K562 (cell line): Measurements from ENCODE around the gene RGS3. TPM values are rescaled to one million over a fixed set of nuclear protein-coding genes. Genes with fewer than 3 reads are reported as not detected.

Experiments used
- ATAC-seq: fragments of 200-7000 bp; cut with Tn5 transposase; 3 replicates; pipeline ENCODE4 v1.9.1; 2020; ENCODE audit warnings: moderate library complexity
- BruUV-seq: library from RNA; stranded (reverse); fragments of 400-500 nt; replicated peaks from 2 replicates; lab custom pipeline; 2021; lab: Mats Ljungman, UMichigan
- CTCF ChIA-PET: fragments of 300-600 bp; formaldehyde crosslinking; extraction: SDS; loops from one replicate; lab custom pipeline; 2021; ENCODE audit warnings: low intra/inter-chr PET ratio; lab: Yijun Ruan, JAX
- POLR2A ChIA-PET: fragments of 300-600, 350-650 bp; sonication (Branson Sonifier 250); formaldehyde crosslinking; extraction: SDS; loops from one replicate; lab custom pipeline; 2021; ENCODE audit warnings: antibody characterized with exemption, inconsistent platforms; lab: Yijun Ruan, JAX
- DNase-seq, 4 experiments: peaks; one replicate each; pipeline versions ENCODE4 v3.0.0 to v3.0.0-alpha.2; 2011 to 2018; ENCODE audit warnings: low spot score in 3 of 4, mixed read lengths in 3 of 4; ENCODE audit errors: extremely low read depth in 1 of 4
- FAIRE-seq: peaks from 2 replicates; lab custom pipeline; 2011; peaks lifted over from hg19 to GRCh38; lab: Jason Lieb, UNC
- H2AFZ ChIP-seq: 2 replicates; pipeline ENCODE4 v1.6.0; 2011; ENCODE audit warnings: low read depth, low read length, control low read depth, inconsistent platforms
- H3K27ac ChIP-seq: fragments of 200-600 bp; 3 replicates; pipeline ENCODE4 v1.8.0; 2011; ENCODE audit warnings: low read depth, mild to moderate bottlenecking, control low read depth, inconsistent platforms, low read length, moderate library complexity, mixed read lengths; ENCODE audit errors: extremely low read depth
- H3K27me3 ChIP-seq, 2 experiments: fragments of 300-600 bp in 1 of 2; 2 replicates in 1 of 2; 3 replicates in 1 of 2; pipeline versions ENCODE4 v1.6.0 to v1.8.0; 2011; ENCODE audit warnings: inconsistent platforms in 2 of 2, low read length in 2 of 2, mild to moderate bottlenecking in 1 of 2, mixed read lengths in 1 of 2, moderate library complexity in 1 of 2; ENCODE audit not compliant: control insufficient read depth in 2 of 2, insufficient read depth in 2 of 2
- H3K36me3 ChIP-seq: fragments of 300-600 bp; 3 replicates; pipeline ENCODE4 v1.8.0; 2011; ENCODE audit warnings: mild to moderate bottlenecking, low read length, inconsistent platforms; ENCODE audit not compliant: control insufficient read depth, insufficient read depth
- H3K4me1 ChIP-seq, 2 experiments: fragments of 200-600 bp in 1 of 2; replicated peaks in 1 of 2; 2 replicates in 1 of 2; 3 replicates in 1 of 2; pipeline versions ENCODE4 v1.5.1 to v1.8.0; 2011; ENCODE audit warnings: inconsistent platforms in 2 of 2, low read length in 2 of 2, mild to moderate bottlenecking in 1 of 2, mixed read lengths in 1 of 2, moderate library complexity in 1 of 2; ENCODE audit not compliant: control insufficient read depth in 2 of 2, insufficient read depth in 2 of 2
- H3K4me2 ChIP-seq: 2 replicates; pipeline ENCODE4 v1.6.1; 2011; ENCODE audit warnings: low read length, control low read depth, inconsistent platforms, mixed read lengths; ENCODE audit not compliant: insufficient read depth
- H3K4me3 ChIP-seq: fragments of 200-600 bp; sonication (generic), shearing (Covaris generic); 2 replicates; pipeline ENCODE4 v1.5.1; 2016; ENCODE audit warnings: control low read depth, inconsistent platforms
- H3K79me2 ChIP-seq: fragments of 200-600 bp; 3 replicates; pipeline ENCODE4 v1.8.0; 2011; ENCODE audit warnings: low read length, inconsistent platforms; ENCODE audit not compliant: control insufficient read depth, insufficient read depth
- H3K9ac ChIP-seq, 2 experiments: 2 replicates each; pipeline versions ENCODE4 v1.6.0 to v1.6.1; 2011; ENCODE audit warnings: low read depth in 2 of 2, low read length in 2 of 2, control low read depth in 1 of 2, inconsistent platforms in 1 of 2, mild to moderate bottlenecking in 1 of 2, mixed read lengths in 1 of 2; ENCODE audit not compliant: insufficient read depth in 1 of 2
- H3K9me1 ChIP-seq: one replicate; pipeline ENCODE4 v1.6.0; 2011; ENCODE audit warnings: inconsistent platforms, mild to moderate bottlenecking, low read length, moderate library complexity; ENCODE audit not compliant: control insufficient read depth, insufficient read depth
- H3K9me3 ChIP-seq: replicated peaks from 2 replicates; pipeline ENCODE4 v1.5.1; 2011; ENCODE audit warnings: low read depth, low read length, inconsistent platforms; ENCODE audit not compliant: control insufficient read depth, insufficient read depth
- H4K20me1 ChIP-seq: replicated peaks from 2 replicates; pipeline ENCODE4 v1.6.1; 2011; ENCODE audit warnings: low read length, inconsistent platforms, mixed read lengths; ENCODE audit not compliant: control insufficient read depth, insufficient read depth
- ARHGAP35 ChIP-seq: fragments of 450-650 bp; IDR thresholded peaks from 2 replicates; pipeline ENCODE4 v1.6.1; 2018; ENCODE audit not compliant: partially characterized antibody
- CBFA2T2 ChIP-seq: fragments of 450-650 bp; conservative IDR thresholded peaks from 2 replicates; pipeline ENCODE4 v1.6.1; 2017; ENCODE audit warnings: mild to moderate bottlenecking
- MYC ChIP-seq, 2 experiments: fragments of 250-450 bp in 1 of 2; sonication (Bioruptor Pico) in 1 of 2; IDR thresholded peaks; 2 replicates each; pipeline versions ENCODE4 v1.5.1 to v1.6.1; 2012 to 2021; ENCODE audit warnings: low read depth in 2 of 2, borderline replicate concordance in 1 of 2, improper control_type of control experiment in 1 of 2, low read length in 1 of 2, mild to moderate bottlenecking in 1 of 2, moderate library complexity in 1 of 2
- POU5F1 ChIP-seq: fragments of 150-350 bp; IDR thresholded peaks from 2 replicates; pipeline ENCODE4 v1.6.1; 2014; ENCODE audit warnings: borderline replicate concordance, low read length, low read depth, mild to moderate bottlenecking; ENCODE audit not compliant: partially characterized antibody
- TEAD2 ChIP-seq: fragments of 450-650 bp; IDR thresholded peaks from 2 replicates; pipeline ENCODE4 v1.6.1; 2016; ENCODE audit warnings: missing genetic modification characterization, control low read depth, missing compliant biosample characterization
- TFAM ChIP-seq: fragments of 250-450 bp; sonication (Bioruptor Pico); conservative IDR thresholded peaks from 2 replicates; pipeline ENCODE4 v1.5.0; 2021; ENCODE audit warnings: mild to moderate bottlenecking, moderate library complexity
- WGBS: fragments of 100-300 bp; shearing (Covaris generic); methylation state at CpG from one replicate; pipeline ENCODE4 v1.1.6; 2016; ENCODE audit warnings: low coverage, mixed read lengths; ENCODE audit not compliant: insufficient coverage; ENCODE audit errors: missing lambda C conversion rate; 5-methylcytosine and 5-hydroxymethylcytosine counted together
- in situ Hi-C: fragments of 300-500 bp; cut with MboI; formaldehyde crosslinking; loops from 4 replicates; pipeline ENCODE4 v1.15.0; 2018; ENCODE audit warnings: inconsistent platforms, mixed read lengths
- intact Hi-C: fragments of 100-400 bp; cut with micrococcal nuclease; formaldehyde crosslinking; loops from 2 replicates; pipeline ENCODE4 v1.14.2; 2022
- polyA plus RNA-seq, 8 experiments: library from polyadenylated mRNA; depleted of rRNA in 4 of 8; stranded (reverse) in 5 of 8; unstranded in 3 of 8; fragments of >200 nt; fragmentation: Nextera tagmentation in 2 of 8; fragmentation: Illumina TruSeq in 1 of 8; extraction: Ambion mirVana in 2 of 8; extraction: Trizol in 1 of 8; gene quantifications; 2 replicates each; pipeline versions ENCODE4 v1.2.1 to v1.2.3, GENCODE V29; 2011 to 2014; ENCODE audit warnings: inconsistent platforms in 1 of 8, missing spikeins in 1 of 8
- total RNA-seq, 7 experiments: library from RNA; depleted of rRNA in 6 of 7; stranded (reverse); fragments of >200 nt in 6 of 7; fragmentation: Illumina TruSeq in 2 of 7; extraction: Trizol in 2 of 7; gene quantifications; 2 replicates each; pipeline versions ENCODE4 v1.2.1 to v1.2.3, GENCODE V29; 2011 to 2021; ENCODE audit warnings: low replicate concordance in 1 of 7
- TF ChIP-seq, protein P1 (sequence below): fragments of 250-450 bp; sonication (Bioruptor Pico); IDR thresholded peaks from 2 replicates; pipeline ENCODE4 v1.8.0; 2021; ENCODE audit warnings: moderate library complexity, mild to moderate bottlenecking, inconsistent platforms
- TF ChIP-seq, protein P2 (sequence below), 2 experiments: IDR thresholded peaks; 2 replicates each; pipeline ENCODE4 v1.6.1; 2012; ENCODE audit warnings: improper control_type of control experiment in 2 of 2, low read depth in 2 of 2, low read length in 2 of 2, borderline replicate concordance in 1 of 2
- TF ChIP-seq, protein P3 (sequence below): fragments of 250-450 bp; sonication (Bioruptor Pico); IDR thresholded peaks from 2 replicates; pipeline ENCODE4 v1.5.0; 2021
- TF ChIP-seq, protein P4 (sequence below): sonication (generic); formaldehyde crosslinking; IDR thresholded peaks from 2 replicates; pipeline ENCODE4 v1.8.1; 2023; ENCODE audit warnings: mild to moderate bottlenecking, missing genetic modification reagents

Gene RGS3
- total and polyA plus RNA-seq, 9 of the 15 experiments (the other 6 are each of a cell fraction or from before 2014, with no cell fraction given) = 0.08 to 2.9 (median 0.95) TPM

DNA sequence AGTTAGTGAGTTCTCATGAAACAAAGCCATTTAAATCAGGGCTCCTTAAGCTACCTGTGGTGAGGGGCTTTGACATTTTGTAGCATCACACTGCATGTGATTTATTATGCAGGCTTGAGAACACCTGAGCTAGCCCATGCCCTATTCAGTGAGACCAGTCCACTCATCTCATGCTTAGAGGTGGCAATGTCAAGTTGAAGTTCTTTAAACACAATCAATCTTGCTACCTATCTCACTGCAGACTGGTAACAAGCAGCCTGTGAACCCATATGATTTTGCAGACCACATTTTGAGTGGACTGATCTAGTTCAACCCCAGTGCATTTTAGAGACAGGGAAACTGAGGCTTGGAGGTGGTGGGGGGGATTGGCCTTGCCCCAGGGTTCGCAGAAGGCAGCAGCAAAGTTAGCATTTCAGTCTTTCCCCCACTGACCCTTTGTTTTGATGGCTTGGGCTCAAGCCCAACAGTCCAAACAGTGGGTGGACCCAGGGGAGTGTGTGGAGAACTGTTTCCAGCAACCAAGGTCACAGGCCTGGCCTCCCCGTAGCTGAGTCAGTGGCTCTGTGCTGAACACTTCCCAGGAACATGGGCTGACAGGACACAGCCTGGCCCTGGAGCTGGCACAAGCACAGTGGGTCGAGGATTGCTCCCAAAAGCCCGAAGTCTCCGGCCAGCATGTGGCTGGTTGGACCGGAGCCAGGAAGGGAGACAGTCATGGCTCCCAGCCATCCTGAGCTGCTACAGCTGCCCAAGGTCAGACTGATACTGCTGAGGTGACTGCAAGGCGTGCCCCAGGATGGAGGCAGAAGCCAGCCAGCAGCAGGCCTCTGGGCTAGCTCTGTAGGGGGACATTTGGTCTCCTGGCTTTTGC, 95.3 kb downstream of the RGS3 start (continued):
- TF ChIP-seq MYC (IDR thresholded peaks at IDR 0.05; ENCODE audit: low read depth, low read length) (peak; percentile 51; the same call in 1 of the 2 replicates), MYC (CRISPR knock-in tag; IDR thresholded peaks at IDR 0.05; ENCODE audit: borderline replicate concordance, low read depth) (no peak)
- TF ChIP-seq, all 486 proteins: peak for 10

DNA sequence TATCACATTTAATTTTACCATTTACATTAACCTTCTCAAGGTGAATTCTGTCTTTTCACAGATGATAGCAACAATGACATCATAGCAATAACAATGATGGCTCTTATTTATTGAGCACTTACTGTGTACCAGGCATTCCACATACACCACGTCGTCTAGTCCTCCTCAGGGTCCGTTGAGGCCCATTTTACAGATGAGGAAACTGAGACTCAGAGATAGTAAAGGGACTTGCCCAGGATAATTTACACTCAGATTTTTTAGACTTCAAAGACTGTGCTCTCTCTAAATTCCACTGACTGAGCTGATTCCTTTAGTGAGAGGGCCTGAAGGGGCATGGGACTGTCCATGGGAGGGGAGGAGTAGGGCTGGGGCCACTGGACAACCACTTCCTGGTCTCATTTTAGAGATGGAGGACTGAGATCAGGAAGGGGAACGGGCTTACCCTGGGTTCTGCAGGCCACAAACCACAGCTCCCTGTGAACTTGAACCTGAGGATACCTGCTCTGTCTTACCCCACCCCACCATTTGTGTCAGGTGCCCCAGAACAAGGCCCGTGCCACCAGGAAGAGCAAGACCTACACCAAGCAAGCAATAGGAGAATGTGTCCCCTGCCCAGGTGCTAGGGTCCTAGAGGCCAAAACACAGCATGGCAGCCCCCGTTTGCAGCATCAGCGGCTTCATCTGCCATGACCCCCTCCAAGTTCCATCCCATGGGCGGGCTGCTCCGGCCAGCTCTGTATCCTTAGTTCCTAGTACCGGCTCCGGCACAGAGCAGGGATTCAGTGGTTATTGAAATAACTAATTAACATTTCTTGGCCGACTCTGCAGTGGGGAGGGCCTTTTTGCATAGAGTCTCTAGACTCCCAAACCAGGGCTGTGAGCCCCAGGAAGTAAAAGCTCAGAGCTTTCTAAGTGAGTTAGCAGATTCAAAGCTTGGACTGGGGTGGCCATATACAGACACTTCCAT, 96.6 kb downstream of the RGS3 start:
- Histone ChIP-seq H3K9me3 (no peaks in the 10 kb centered on the region), H3K36me3 (no peaks in the 10 kb centered on the region), H3K27ac (no peak overlapping the region), H4K20me1 (no peaks in the 10 kb centered on the region), H3K4me2 (no peak overlapping the region), H3K4me1 (peaks cover 13 to 17% of the 10 kb centered on the region in 2 experiments), H3K27me3 (peaks cover 0 to 19% of the 10 kb centered on the region in 2 experiments; a peak in 3 of 5 replicates), H3K4me3 (no peak overlapping the region), H3K79me2 (no peaks in the 10 kb centered on the region), H3K9ac (no peak overlapping the region), H3K9me1 (no peaks in the 10 kb centered on the region), H2AFZ (no peak overlapping the region)
- BruUV-seq = no TSS peak
- CTCF ChIA-PET = no interaction called here
- ATAC-seq = no peak
- FAIRE-seq = no peak
- POLR2A ChIA-PET = interaction anchor here (0.9 to 1.0 kb wide), 3 partner anchors 22 to 150 kb away, joined by 3 read pairs; partner anchors contain the start of genes C9orf43 and POLE3
- 77% methylated on average over 10 of the region's 12 CpGs for WGBS
- intact Hi-C loops (no loop called here), in situ Hi-C loops (no loop called here)
- no peak for DNase-seq
- no peak for TF ChIP-seq ARHGAP35
- TF ChIP-seq, protein P1, sequence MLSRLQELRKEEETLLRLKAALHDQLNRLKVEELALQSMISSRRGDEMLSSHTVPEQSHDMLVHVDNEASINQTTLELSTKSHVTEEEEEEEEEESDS (CRISPR knock-in tag) = no peak
- TF ChIP-seq TFAM (CRISPR knock-in tag) = no peak
- TF ChIP-seq, protein P2, sequence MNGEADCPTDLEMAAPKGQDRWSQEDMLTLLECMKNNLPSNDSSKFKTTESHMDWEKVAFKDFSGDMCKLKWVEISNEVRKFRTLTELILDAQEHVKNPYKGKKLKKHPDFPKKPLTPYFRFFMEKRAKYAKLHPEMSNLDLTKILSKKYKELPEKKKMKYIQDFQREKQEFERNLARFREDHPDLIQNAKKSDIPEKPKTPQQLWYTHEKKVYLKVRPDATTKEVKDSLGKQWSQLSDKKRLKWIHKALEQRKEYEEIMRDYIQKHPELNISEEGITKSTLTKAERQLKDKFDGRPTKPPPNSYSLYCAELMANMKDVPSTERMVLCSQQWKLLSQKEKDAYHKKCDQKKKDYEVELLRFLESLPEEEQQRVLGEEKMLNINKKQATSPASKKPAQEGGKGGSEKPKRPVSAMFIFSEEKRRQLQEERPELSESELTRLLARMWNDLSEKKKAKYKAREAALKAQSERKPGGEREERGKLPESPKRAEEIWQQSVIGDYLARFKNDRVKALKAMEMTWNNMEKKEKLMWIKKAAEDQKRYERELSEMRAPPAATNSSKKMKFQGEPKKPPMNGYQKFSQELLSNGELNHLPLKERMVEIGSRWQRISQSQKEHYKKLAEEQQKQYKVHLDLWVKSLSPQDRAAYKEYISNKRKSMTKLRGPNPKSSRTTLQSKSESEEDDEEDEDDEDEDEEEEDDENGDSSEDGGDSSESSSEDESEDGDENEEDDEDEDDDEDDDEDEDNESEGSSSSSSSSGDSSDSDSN (IDR thresholded peaks at IDR 0.05; ENCODE audit: borderline replicate concordance in 1 of 2, low read depth in 2 of 2, low read length in 2 of 2) = no peak
- TF ChIP-seq, protein P3, sequence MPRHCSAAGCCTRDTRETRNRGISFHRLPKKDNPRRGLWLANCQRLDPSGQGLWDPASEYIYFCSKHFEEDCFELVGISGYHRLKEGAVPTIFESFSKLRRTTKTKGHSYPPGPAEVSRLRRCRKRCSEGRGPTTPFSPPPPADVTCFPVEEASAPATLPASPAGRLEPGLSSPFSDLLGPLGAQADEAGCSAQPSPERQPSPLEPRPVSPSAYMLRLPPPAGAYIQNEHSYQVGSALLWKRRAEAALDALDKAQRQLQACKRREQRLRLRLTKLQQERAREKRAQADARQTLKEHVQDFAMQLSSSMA (CRISPR knock-in tag) = no peak
- TF ChIP-seq CBFA2T2 = no peak
- TF ChIP-seq, protein P4, sequence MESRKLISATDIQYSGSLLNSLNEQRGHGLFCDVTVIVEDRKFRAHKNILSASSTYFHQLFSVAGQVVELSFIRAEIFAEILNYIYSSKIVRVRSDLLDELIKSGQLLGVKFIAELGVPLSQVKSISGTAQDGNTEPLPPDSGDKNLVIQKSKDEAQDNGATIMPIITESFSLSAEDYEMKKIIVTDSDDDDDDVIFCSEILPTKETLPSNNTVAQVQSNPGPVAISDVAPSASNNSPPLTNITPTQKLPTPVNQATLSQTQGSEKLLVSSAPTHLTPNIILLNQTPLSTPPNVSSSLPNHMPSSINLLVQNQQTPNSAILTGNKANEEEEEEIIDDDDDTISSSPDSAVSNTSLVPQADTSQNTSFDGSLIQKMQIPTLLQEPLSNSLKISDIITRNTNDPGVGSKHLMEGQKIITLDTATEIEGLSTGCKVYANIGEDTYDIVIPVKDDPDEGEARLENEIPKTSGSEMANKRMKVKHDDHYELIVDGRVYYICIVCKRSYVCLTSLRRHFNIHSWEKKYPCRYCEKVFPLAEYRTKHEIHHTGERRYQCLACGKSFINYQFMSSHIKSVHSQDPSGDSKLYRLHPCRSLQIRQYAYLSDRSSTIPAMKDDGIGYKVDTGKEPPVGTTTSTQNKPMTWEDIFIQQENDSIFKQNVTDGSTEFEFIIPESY (CRISPR knock-in tag) = no peak
- TF ChIP-seq POU5F1 = no peak
- TF ChIP-seq TEAD2 (tag) = no peak
